ENCODE measurements around the gene ANK3.

Gene ANK3

DNA sequence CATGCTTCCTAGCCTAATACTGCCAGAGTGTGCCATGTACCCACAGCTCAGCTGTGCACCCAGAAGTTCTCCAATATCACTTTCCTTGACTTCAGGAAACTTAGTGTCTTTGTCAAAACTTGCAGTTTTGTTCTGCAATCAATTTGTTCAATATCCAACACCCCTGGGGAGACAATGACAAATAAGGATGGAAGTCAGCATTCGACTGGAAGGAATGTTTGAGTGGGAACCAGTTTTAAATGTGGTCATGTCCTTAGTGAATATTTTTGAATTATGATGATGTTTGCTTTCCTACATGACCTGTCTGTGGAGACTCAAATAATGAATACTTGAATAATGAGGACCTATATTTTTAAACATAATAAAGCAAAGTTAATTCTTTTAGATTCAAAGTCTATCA, 112.0 kb downstream of the ANK3 start:
- DNase-seq (ENCODE audit: low read depth): no peak

DNA sequence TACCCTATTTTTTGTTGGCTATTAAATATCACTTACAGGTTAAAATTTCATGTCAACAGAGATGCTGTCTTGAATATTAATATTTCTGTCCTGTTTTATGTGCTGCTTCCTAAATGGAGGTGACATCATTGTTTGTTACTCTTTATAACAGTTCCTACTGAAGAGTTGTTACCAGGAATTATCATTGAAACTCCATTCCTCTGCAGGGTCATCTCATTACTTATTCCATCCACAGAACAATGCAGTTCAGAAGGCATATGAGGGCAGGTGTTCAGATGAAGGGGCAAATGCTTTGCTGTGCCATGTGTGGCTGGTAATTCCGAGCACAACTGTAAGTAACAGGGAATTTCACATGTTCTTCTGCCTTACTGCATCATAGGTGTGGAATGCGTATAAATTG, 113.4 kb downstream of the ANK3 start:
- DNase-seq (ENCODE audit: low read depth): no peak

DNA sequence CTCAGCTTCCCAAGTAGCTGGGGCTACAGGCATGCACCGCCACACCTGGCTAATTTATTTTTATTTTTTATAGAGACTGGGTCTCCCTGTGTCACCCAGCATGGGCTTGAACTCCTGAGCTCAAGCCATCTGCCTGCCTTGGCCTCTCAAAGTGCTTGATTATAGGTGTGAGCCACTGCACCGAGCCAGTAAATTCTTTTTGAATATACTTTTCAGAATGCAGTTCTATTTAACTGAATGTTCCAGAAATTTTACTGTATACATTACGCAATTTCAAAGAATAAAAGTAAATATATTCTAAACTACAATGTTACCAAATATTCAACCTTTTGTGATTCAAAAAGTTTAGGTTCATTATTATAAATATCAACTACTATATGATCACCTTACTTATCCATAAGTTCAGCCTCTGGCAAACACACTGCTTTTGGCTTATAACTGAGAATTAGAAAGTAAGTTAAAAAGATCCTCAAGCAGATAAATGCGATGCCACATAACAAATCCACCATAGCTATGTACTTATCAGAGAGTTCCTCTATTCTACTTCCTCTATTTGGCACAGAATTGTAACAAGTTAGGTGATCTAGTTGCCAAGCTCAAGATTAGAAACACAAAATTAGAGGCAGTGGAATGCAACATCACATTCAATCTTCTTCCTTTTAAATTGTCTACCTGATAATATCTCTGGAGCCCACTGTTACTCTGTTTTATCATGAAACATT, 118.2 kb downstream of the ANK3 start:
- DNase-seq (ENCODE audit: low read depth): no peak

DNA sequence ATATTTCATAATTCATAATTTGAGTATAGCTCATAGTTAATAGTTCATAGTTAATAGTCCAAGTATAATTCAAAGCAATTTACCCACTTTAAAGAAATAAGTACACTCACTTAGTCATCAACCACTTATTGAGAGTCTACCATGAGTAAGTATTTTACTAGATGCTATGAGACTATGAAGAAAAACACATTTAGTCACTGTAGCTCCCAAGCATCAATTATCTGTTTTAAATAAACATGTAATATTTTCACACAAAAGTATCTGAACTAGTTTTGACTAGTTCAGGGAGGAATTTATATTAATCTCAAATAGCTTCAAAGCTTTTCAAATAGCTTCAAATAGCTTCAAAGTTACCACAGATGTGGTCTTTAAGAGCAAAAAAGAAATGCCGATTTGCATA, 119.2 kb downstream of the ANK3 start:
- DNase-seq (ENCODE audit: low read depth): peak; percentile 34

DNA sequence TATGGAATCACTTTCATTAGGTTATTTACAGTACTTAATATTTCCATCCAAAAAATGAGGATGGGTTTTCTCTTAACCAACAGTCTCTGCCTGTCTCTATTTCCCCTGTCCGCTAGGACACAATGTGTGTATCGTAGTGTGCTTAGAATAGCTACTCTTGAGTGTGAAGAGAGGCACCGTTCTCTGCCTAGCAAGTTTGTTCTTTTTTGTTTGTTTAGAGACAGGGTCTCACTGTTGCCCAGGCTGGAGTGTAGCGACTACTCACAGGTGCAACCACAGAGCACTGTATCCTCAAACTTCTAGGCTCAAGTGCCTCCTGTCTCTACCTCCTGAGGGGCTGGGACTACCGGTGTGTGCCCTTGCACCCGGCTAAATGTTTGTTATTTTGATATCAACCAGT, 121.9 kb downstream of the ANK3 start:
- no peak for DNase-seq (ENCODE audit: low read depth)

DNA sequence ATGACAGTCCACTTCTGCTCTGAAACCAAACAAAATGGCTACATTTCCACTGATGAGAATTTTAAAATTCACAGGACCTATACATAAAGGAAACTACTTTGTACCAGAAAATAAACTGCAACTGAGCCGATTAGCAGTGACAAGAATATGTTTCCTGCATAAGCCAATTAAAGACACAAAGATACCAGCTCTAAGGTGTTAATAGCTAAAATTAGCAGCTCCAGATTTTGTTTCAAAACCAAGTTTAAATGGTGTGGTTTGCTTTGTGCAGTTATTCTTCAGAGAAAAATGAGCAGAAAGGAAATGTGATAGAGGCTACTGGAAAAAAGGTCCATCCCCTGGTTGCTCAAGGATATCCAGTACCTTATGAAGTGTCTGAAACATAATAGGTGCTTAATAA, 123.2 kb downstream of the ANK3 start:
- DNase-seq (ENCODE audit: low read depth): no peak

DNA sequence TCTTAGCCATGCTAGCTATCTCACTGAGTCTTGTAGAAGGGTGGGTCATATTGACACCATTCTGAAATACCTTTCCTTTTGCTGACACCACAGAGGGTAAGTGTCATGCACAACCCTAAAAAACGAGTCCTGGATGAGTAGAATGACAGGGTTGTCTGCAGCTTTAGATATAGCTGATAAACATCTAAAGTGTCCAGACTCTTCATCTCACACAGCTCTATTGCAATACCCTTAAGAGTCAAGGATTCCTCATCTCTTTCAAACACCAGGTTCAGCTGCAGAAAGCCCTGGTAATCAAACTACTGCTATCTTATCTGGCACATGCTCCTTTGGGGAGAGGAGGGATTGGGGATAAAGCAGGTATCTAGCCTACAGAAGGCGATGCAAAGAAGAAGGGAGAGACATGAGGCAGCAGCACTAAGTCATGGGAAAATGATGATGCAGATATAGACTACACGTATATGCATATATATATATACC, 127.0 kb downstream of the ANK3 start:
- no peak for DNase-seq (ENCODE audit: low read depth)

DNA sequence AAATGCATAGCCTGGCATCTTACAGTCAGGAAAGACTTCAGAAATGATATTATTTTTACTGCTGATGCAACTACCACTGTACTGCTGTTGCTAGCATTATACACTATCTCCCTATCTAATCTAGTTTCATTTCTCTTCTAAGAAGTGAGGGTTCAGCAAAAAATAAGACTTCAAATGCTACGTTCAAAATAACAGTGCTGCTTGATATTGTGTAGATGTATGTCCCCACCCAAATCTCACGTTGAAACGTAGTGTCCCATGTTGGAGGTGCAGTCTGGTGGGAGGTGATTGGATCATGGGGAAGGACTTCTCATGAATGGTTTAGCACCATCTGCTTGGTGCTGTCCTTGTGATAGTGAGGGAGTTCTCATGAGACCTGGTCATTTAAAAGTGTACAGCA, 129.4 kb downstream of the ANK3 start:
- no peak for DNase-seq (ENCODE audit: low read depth)

DNA sequence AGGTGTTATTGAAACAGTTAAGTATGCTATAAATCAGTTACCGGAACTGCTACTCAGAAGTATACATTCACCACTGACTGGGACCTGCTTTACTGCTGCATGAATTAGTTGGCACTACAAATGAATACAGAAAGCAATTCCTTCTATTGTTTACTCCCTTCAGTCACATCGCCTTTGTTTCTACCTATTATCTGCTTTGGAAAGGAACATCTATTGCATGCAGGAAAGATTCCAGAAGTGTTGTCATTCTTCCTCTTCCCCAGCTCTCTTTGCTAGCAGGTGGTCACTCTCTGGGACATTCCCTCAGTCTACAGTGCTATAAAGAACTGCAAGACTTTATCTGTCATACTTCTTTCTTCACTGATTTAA, 131.3 kb downstream of the ANK3 start:
- no peak for DNase-seq (ENCODE audit: low read depth)

DNA sequence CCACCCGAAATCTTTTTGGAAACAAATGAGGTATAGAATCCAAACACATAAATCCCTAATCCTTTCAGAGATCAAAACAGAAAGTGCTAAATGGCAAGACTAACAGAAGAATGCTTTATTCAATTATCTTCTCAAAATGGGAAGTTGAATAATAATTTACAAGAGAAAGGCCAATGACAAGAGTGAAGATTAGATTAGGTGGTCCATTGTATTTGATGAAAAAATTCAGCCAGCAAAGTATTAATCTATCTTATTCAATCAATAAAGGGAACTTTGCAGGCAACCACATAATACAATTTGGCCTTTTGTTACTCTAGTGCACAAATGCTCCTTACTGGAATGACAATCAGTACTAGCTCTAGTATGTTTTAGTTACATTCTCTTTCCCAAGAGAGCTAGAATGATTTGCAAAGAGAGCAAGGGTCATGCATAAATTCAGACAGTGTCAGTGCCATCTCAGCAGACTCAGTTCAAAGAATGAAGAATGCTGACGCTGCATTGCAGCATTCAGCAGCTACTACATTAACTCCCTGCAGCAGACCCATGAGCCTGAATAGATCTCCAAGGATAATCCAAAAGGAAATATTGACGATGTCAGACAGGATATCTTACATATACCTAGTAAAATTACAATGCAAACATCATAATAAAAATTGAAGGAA, 131.8 kb downstream of the ANK3 start:
- DNase-seq (ENCODE audit: low read depth): no peak

DNA sequence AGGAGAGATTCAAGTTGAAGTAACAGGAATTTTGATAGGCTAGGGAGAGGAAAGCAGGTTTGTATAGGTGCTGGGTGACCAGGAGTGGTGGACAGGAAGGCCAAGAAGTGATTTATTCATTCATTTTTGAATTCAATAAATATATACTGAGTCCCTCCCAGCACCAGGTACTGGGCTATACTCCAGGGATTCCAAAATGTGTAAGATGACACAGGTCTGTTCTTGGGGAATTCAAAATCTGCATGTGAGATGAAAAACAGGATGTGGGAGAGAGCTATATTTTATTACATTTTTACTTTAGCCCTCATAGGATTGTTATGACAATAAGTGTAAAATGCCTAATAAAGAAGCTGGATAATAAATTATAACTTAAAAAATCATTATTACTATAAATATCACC, 134.9 kb downstream of the ANK3 start:
- DNase-seq (ENCODE audit: low read depth): no peak

DNA sequence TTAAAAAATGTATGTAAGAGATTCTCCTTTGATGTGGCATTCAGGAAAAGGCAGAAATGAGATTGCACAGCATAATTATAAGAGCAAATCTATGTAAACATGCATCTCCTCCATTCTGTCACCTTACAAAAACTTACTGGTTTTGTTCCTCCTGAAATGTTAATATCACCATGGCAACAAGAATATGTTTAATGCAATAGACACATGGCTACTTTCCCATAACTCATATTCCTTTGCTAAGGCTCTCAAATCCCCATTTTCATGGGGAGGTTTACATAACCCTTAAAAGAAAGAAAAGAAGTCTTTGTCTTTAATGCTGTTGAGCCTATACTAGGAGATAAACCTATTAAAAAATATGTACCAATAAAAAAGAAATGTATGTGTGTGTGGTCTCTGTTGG, 136.2 kb downstream of the ANK3 start:
- DNase-seq (ENCODE audit: low read depth): no peak

DNA sequence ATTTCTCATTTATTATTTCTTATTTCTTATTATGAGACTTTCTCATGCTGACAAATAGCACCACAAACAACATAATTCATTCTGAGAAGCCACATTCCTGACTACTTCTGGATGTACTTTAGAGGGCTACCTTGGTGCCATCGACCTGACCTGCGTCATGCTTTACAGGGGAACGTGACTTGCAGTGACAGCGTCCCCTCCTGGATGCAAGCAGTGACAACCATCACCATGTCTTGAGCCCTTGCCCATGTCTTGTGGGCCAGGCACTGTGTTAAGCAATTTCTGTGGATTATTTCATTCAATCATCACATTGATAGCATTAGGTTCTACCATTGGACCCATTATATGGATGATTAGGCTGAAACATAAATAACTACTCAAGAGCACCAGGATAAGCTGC, 137.0 kb downstream of the ANK3 start:
- DNase-seq (ENCODE audit: low read depth): no peak

DNA sequence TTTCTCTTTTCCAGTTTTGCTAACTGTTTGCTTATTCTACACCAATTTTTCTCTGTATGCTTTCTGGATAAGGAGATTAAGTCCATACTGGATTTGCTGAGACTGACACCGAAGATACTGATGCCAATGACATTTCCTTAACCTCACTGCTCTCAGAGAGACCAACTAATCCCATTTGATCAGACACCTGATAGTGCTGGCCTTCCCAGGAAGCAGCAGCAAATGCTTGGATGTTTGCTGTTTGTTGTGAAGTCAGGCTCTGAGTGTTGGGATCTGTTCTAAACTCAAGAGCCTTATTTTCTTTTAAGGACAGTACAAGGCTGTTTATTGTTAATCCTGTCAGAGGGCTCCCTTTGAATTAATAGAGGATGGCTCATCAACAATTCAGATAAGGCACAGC, 143.3 kb downstream of the ANK3 start:
- DNase-seq (ENCODE audit: low read depth): no peak

DNA sequence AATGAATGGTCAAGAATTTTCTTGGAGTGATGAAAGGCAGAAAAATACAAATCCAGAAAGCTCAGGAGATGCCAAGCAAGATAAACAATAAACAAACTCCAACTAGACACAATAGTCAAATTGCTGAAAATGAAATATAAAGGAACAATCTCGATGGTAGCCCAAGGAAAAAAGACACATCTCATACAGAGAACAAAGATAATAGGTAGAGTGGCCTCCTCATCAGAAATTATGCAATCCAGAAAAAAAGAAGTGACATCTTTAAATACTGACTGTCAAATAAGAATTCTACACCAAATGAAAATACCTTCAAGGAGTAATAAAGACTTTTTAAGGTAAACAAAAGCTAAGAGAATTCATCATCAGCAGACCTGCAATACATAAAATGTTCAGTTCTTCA, 150.4 kb downstream of the ANK3 start:
- DNase-seq (ENCODE audit: low read depth): no peak

DNA sequence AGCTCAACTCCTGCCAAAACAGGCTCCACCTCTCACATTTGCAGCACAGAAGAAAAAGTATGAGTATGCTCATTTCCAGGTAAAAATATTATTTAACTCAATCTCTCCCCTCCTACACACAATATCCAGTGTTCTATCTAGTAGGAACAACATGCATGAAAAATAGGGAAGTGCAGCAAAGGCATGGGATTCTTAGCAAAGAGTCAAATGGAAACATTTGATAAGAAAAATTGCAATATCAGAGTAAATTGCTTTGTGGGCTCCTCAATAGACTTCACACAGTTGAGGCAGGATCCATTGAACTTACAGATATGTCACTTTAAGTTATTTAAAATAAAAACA, 150.9 kb downstream of the ANK3 start:
- no peak for DNase-seq (ENCODE audit: low read depth)

DNA sequence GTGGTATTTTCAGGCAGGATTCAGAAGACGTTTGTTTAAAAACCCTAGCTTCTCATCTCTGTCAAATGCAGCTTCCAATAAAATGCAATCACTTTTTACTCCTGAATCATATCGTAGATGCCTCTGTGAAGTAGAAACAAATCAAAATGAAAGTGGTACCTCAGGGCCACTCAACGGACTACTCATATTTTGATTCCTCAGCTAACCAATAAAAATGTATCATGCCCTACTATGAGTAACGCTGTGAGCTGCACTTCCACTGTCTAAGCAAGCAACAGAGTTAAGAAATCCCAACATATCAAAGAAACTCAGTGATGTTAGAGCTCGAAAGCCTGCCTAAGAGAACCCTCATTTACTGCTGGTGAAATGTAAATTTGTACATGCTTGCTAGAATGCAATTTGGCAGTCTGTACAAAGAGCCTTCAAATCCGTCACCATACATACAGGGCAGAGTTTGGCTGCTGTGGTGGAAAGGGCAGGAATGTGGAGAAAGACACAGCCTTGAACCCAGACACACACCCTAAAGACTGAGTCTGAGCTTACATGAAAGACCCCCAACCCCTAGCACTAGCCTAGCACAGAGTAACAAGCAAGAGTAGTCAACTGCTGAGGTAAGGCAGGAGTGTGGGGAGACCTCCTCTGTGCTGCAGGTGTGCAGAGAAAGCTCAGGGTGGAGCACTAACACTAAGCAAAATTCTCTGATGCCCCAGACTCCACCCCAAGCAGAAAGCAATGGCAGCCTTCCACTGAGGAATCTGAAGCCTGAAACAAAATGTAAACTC, 151.5 kb downstream of the ANK3 start:
- DNase-seq (ENCODE audit: low read depth): peak; percentile 66

DNA sequence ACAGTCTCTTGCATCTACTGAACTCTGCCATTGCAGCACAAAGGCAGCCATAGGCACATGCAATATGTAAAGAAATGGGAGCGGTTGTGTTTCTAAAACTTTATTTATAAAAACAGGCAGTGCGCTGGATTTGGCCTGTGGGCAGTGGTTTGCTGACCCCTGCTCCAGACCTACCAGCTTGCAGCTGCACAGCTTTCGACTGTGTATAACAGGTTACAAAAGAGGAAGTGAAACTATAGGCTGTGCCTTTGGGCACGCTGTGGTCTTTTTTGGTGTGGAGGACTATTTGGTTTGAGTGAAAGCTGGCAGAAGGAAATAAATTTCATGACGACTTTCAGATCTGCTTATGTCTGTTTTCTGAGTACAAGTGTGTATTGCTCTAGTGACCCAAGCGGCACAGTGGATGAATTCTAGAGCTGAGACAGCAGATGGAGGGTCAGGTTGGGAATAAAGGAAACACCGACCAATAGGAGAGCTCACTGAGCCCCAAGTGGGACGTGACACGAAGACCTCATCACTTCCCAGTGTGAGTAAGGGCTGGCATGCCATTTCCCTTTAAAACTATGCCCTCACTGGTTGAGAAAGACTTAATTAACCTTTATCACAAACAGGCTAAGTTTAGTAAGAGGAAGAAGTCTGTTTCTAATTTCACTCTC, 152.7 kb downstream of the ANK3 start:
- peak; percentile 71 for DNase-seq (ENCODE audit: low read depth)

DNA sequence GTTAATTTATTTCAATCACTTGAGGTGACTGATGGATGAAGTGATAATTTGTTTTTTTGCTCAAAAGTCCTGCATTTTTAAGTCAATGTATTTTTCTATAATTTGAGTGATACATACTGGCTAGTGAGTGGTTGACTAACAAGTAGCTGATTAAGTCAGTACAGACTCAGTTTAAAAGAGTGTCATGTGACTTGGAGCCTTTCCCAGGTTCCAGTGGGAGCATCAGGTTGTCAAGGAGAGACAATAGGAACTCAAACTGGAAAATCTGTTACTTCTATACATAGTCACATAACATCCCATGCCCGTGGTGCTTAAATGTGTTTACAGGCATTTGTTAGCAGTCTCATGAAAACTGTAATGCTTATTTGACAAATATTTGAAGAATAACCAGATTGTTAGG, 154.7 kb downstream of the ANK3 start:
- DNase-seq (ENCODE audit: low read depth): peak; percentile 49

DNA sequence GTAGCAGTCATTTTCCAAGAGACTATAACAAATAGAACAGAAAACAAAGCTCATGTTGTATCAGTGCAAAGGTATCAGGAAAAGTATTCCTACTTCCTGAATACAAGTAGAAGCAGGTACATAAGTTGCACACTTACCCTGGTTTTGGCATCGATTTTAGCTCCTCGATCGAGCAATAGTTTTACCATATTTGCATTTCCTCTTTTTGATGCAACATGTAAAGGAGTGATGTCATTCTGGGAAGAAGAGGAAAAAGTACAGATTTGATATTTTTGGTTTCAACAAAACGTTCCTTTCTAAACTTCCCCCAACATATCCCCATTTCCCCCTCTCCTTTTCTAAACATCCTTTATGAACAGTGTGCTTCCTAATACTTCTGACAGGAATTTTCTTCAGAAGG, 155.1 kb downstream of the ANK3 start:
- DNase-seq (ENCODE audit: low read depth): no peak

DNA sequence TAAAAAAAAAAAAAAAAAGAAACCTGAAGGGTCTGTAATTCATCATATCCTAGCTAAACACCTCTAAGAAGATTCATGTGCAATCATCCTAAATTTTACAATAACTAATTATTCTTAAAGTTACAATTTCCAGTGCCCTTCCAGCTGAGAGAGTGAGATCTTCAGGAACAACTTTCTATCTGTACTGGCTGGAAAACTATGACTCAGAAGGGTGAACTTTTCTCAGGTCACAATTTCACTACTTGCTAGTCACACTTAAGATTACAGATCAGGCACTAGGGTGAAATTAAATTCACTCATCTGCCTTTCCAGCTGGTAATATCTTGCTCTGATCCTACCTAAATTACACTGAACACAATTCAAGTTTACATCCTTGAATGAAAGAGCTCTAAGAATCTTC, 158.8 kb downstream of the ANK3 start:
- DNase-seq (ENCODE audit: low read depth): peak; percentile 33

DNA sequence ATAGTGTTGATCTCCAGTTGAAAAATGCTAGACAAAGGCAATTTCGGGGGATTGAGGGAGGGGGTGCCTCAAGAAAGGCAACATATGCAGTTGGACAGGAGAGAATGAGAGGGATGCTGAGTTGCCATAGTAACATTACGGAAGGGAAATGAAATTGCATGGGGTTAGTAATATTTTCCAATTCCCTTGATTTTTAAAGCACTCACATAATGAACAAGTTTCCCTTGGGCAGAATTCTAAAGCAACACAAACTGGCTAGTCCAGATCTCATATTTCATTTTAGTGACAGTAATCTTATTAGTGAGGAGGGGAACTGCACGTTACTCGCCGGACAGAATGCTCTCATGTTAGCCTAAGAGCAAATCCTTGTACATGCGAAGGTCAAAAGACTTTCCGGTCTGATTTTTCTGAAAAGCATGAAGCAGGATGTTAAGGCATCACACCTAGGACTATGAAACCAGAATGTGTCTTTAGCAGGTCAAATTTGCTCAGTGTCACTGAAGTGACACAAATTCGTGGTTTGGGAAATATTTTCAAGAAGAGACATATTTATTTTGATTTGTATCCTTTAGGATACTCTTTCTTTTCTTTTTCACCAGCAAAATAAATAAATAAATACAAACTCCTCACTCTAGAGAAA, 165.5 kb downstream of the ANK3 start:
- DNase-seq (ENCODE audit: low read depth): no peak
